ENCODE data around the gene BPIFB6.

The BPIFB6 gene

DNA sequence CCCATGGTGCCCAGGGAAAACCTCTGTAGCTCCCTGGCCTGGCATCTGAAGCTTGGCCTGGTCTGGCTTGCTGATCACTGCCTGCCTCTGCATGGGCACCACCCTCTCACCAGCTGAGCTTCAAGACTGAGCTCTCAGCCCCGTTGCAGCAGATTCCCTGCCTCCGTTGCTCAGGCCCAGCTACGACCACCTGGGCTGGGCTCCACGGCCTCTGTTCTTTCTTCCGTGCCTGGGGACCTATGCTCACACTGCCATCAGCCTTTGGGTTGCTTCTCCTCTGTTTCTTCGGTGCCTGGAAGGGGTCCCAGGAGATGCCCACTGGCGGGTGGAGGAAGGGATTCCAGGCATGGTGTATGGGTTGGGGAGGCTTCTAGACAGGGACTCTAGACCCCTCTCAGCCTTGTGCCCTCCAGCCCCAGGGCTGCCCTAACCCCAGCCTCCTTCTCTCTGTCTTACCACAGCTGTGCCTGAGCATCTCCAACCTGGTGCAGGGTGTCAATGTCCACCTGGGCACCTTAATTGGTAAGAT, 14.8 kb upstream of the BPIFB6 start:
- no peak for DNase-seq

DNA sequence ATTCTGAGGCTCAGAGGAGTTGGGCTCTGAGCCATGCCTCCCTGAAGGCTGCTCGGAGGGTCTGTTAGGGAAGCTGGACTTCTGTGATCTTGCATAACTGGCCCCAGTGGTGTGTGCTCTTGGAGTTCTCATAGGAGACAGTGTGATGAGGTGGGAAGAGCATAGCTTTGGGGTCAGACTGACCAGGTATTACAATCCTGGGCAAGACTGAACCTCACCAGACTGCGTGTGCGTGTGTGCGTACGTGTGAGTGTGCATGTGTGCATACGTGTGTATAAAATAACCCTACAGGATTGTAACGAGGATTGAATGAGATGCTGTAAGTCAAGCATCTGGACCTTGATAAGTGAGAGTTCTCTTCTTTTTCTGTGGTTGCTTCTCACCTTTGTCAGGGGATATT, 13.9 kb upstream of the BPIFB6 start:
- no peak for DNase-seq

DNA sequence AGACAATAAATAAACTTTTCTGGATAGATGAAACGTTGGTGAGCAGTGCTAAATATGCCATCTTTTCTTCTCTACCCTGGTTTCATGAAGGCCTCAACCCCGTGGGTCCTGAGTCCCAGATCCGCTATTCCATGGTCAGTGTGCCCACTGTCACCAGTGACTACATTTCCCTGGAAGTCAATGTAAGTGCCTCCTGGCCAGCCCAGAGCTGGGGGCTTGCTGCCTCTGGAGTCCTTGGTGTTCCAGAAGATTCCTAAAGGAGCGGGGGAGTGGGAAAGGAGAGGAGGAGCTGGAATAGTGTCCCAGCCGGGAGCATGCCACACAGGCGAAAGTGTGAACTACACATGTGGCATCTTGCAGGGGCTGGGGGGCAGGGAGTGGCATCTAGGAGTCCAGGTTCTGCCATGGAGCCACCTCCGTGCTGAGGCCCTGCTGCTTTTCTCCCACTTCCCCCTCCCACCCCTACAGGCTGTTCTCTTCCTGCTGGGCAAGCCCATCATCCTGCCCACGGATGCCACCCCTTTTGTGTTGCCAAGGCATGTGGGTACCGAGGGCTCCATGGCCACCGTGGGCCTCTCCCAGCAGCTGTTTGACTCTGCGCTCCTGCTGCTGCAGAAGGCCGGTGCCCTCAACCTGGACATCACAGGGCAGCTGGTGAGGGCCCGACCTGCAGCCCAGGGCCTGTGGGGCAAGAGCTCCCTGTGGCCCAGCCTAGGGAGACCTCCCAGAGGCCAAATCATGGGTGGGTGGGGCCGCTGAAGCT, 13.1 kb upstream of the BPIFB6 start:
- DNase-seq, result no peak

DNA sequence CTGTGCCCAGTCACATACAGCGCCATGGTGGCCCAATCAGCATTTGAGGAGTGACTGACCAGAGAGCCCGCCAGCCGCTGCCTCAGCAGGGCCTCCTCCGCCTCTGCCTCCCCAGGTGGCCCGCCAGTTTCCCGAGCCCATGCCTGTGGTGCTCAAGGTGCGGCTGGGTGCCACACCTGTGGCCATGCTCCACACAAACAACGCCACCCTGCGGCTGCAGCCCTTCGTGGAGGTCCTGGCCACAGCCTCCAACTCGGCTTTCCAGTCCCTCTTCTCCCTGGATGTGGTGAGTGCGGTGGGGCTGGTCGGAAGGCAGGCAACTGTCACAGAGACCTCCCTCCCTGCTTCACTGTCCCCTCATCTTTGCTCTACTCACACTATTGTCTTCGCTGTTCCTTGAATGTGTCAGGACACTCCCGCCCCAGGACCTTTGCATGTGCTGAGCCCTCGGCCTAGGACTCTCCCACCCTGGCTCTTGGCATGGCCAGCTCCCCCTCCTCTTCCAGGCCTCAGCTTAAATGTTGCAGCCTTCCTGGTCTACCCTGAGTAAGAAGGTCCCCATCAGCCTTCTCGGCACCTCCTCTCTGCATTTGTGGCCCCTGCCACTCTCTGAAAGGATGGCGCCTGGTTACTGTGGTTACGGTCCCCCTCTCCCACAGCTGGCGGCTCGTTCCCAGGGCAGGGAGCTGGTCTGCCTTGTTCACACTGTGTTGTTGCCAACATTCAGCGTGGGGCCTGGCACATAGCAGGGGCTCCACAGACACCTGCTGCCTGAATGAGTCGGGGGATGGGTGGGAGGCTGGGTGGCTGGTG, 11.8 kb upstream of the BPIFB6 start:
- no peak for DNase-seq

DNA sequence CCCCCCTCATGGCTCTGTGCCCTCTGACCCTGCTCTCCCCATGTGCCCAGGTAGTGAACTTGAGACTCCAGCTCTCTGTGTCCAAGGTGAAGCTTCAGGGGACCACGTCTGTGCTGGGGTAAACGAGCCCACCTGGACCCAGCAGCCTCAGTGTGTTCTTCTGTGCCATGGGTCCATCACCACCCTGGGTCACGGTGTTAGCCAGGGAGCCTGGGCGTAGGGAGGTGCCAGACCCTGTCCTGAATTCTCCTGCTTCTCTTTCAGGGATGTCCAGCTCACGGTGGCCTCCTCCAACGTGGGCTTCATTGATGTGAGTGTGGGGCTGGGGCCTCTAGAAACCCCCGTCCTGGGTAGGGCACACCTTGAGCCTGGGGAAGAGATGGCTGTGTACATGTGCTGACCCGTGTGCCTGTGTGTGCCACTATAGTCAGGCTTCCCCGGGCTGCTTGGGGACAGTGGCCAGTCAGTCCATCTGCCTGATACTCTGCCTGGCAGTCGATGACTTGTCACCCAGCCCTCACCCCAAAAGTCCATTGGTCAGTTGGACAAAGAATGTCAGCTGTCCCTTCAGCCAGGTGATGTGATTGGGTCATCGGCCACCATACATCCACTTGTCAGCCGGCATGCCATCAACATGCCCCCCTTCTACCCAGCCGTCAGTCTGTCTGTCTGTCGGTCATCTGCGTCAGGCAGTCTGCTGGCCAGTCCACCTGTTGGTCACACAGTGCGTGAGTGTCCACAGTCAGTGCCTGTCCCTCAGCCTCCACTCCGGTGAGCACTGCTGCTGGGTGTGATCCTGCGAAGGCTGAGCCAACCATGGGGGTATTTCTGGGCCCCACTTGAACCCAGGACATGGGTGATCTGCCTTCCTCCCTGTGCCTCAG, 10.9 kb upstream of the BPIFB6 start:
- DNase-seq, result no peak

DNA sequence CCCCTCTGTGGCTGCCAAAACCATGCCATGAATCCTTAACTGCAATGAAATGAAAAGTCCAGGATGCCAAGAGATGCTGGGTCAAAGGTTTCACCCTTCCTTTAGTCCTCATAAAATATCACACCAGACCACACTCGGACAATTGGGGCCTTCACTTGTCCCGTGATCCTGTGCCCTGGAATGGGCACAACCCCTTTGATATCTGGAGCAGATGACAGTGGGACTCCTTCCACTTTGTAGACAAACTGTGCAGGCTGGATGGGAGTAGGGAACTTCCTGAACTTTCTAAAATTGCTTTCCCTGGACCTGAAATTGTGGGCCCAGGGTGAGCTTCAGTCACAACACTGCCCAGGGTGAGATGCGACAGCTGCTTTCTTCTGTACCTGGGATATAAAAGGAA, 9.6 kb upstream of the BPIFB6 start:
- DNase-seq, result no peak

DNA sequence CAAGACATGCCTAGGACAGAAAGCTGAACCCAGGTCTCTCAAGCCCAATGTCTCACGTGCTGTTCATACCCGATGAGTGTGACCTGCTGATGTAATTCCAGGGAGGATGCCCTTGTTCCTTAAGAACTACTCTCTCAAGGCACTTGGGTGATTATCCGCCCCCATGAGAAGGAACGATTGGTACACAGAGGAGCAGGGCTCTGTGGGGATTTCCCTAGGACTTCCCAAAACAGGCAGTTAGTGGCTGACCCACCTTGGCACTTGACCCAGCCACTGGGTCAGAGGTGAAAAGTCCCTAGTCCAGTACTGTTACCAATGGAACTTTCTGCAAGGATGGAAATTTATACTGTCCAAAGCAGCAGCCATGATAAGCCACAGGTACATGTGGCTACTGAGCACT, 9.2 kb upstream of the BPIFB6 start:
- no peak for DNase-seq

DNA sequence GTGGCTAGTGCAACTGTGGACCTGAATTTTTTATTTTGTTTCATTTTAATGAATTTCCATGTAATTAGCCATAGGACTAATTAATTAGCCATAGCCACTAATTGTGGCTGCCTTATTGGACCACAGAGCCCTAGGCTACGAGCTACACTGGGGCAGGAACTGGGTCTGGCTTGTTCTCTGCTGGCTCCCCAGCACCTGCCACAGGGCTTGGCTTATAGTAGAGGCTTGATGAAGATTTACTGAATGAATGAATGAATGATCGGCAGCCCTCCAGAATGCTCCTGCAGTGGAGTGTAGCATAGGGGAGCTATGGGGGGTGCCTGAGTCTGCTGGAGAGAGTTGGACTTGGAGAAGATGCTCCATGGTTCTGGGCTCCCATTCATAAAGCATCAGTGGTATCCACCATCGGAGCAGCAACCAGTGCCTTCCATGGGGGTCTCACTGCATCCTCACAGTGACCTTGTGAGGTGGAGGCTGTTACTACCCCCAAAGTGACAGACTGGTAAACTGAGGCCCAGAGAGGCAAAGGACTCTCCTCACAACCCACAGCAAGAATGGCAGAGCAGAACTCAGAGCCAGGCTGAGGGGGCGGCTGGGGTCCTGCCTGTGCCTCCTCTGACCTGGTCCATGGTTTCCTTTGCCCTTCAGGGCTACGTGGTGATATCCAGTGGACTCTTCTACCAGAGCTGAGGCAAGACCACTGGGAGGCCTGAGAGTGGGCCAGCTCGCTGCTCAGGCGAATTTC, 8.6 kb upstream of the BPIFB6 start:
- DNase-seq, result no peak

DNA sequence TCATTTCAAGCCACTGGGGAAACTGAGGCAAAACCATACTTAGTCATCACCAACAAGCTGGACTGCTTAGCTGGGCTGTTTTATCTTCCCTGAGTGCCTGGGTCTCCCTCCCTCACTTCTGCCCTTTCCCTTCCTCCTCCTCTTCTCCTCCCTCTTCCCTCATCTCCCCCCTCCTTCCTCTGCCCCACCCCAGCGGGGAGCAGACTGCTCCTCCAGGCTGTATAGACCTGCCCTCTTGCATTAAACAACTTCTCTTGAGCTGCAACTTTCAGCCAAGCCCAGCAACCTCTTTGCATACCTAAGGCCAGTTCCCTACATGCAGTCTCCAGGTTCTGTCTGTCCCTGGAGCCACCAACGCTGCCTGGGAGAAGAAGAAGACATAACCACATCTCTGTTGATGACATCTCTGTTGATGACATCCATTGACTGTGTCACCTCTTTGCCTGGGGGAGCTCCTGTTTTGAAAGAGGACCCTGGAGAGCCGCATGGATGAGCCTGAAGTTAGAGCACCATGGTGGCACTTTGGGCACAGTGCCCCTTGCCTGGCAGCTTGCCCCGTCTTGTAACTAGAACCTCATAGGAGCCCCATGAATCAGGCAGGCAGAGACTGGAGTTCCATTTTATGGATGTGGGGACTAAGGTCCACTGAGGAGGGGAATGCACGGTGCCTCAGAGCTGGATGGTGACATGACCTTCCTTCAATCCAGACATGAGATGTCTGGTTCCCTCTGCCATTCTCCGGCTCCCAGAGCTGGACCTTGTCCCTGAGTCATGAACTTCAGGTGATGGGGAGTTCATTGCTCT, 7.8 kb upstream of the BPIFB6 start:
- DNase-seq, result no peak

DNA sequence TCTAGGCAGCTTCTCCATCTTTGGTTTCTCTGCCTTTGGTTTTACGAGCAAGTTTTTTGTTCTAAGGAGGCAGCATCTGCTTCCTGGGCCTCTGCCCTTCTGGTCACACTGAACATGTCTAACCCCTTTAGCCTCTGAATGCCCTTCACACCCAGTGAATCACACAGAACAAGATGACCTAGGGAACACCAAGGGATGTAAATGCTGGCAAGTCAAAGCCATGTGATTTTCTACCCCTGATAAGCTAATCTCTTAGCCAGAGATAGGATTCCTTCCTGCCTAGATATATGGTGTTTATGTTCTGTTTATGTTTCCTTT, 7.2 kb upstream of the BPIFB6 start:
- DNase-seq, result no peak

DNA sequence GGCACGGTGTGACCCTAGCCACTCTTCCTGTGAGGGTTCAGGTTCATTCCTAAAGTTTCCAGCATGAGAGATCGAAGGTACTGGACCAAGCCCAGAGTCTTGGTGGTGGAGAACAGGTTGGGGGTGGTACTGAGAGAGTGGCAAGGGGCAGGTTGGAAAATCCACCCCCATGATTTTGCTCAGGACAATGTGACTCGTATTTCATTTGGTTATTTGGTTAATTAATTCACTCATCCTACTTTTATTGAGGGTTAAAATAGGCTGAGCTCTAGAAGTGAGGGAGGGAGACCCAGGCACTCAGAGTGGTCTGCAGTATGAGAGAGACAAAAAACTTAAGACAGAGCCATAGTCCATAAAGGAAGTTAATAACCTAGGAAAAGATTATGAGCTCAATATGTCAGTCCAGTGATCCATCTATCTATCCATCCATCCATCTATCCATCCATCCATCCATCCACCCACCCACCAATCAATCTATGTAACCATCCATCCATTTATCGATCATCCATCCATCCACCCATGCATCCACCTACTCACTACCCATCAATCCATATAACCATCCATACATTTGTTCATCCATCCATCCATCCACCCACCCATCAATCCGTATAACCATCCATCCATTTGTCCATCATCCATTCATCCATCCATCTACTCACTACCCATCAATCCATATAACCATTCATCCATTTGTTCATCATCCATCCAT, 6.7 kb upstream of the BPIFB6 start:
- no peak for DNase-seq

DNA sequence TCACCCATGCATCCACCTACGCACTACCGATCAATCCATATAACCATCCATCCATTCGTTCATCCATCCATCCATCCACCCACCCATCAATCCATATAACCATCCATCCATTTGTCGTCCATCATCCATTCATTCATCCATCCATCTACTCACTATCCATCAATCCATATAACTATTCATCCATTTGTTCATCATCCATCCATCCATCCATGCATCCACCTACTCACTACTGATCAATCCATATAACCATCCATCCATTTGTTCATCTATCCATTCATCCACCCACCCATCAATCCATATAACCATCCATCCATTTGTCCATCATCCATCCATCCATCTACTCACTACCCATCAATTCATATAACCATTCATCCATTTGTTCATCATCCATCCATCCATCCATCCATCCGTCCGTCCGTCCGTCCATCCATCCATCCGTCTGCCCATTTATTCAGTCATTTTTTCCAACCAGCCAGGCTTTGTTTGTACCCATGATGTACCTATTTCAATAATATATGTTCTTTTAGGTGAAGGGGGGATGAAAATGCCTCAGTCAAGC, 6.1 kb upstream of the BPIFB6 start:
- no peak for DNase-seq

DNA sequence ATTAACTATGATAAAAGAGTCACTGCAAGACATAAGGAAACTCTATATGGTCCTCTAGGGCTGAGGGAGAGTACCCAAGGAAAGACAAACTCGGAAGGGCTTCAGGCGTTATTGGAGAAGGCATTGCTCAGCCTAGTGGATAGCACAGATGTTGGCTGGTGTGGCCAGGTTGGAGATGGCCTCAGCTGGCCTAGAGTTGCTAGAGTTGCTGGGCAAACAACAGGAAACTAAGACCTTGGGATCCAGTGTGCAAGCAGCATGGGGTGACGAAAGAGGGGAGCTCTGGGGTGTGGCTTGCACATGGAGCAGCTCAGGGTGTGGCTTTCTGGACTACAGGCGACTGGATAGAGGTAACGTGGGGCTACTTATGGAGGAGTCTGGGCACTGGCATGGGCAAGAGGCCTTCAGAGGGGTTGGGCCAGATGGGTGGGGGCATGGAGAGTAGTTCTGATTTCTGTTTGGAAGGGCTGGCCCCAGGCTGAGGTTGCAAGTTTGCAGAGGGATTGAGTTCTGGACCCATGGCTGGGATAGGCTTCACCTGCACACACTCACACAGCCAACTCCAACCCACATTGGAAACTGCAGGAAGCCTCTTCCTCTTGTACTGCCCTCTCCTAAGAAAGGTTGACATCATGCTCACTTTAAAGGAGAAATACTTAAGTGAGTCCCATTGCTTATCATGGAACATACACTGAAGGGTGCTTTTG, 5.2 kb upstream of the BPIFB6 start:
- DNase-seq, result no peak

DNA sequence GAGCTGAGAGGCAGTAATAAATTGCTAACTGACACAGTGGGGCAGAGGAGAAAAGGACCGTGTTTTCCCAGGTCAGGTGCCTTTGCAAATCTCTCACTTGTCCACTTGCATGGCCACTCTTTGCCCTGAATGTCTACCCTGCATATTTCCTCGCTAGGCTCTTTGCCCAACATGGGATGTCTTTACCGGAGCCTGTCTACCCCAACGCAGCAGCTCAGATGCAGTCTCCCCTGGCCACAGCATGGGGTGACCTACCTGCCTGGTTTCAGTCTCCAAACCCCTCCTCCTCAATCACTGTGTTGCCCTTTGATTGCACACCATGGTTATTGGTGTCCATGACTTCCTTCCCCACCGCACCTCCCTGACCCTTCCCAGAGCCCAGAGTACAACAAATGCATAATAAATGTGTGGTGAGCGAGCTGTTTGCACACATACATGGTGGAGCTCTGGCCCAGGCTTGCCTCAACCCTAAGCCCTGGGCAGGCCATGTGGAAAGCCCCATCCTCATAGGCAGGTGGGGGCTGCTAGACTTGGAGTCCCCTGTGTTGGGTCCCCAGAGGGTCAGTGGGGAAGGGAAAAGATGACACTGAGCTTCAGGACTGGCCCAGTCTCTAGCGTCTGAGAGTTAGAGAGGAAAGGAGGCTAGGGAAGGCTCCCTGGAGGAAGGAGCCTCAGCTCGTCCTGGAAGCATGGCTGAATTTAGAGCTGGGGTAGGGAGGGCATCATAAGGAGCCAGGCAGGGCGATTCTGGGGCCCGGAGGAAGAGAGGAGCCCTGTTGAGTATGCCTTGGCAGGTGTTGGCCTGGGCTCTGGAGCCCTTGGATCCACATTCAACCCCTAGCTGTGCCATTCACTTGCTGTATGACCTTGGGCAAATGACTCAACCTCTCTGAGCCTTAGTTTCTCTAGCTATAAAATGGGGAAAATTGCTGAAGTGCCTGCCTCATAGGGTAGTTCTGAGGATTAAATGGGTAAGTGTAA, 4.4 kb upstream of the BPIFB6 start:
- DNase-seq, result no peak

DNA sequence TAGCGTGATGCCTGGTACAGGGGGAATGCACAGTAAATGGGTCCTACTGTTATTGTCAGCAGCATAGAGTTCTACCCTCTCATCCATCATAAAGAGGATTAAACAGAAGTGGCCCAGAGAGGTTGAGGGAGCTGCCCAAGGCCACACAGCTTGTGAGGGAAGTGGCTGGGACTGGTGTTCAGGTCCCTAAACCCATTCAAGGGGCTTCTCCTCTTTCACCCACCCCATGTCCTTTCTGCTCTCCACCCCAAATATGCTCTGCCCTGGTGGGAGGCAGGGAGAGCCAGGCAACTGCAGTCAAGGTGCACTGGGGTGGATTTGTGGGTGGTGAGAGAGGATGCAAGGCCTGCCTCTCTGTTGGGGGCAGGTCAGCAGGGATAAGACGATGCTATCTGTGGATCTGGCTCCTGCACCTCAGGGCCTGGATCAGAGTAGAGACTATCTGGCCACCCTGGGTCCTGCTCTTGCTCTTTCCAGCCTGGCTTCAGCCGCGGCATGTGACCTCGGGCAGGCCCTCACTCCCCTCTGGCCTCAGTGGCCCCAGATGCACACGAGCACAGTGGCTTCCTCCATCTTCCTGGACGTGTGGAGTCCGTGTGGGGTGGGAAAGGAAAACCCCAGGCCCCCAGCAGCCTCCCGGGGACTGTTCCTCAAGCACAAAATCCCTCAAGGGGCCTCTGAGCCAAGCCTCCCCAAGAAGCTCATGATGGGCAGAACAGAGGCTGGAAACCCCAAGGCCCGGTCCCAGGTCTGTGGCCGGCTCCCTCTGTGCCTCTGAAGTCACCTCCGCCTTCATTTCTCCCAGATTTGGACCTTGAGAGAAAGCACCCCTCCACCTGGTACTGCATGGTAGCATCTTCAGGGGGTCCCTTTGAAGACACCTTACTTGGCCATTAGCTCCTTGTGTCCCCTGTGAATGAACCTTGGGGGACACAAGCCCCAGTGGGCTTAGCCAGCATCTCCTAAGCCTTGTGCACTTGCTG, 3.4 kb upstream of the BPIFB6 start:
- no peak for DNase-seq

DNA sequence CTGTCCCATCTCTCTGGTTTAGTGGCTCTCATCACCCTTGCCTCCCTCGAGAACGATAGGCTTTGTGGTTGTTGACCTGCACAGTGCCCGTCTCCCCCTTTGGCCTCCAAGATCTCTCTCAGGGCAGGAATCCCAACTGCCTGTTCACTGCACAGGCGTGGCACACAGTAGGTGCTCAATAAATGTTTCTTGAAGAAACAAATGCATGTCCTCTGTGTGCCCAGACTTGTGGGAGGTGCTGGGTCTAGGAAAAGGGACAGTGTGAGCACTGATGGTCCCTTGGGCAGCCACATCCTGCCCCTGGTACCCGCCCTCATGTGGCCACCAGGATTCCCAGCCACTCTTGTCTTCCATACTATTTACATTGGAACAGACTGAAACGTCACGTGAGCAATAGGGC, 2.6 kb upstream of the BPIFB6 start:
- no peak for DNase-seq

DNA sequence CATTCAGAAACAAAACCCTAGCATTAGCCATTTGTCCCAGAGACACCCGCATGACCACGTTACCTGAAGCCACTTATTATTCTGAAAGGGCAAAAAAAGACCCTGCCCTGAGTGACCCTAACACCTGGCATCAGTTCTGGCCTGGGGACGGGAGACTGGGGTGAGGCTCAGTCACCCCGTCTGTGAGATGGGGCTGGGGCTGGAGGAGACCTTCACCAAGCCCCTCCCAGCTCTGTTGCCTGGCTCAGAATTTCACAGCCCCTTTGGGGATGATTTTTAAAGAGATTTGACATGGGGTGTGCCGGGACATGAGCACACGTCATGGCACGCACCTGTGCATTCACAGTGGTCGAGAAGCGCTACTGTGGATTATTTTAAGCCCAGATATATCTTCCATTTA, 1.4 kb upstream of the BPIFB6 start:
- DNase-seq, result no peak

DNA sequence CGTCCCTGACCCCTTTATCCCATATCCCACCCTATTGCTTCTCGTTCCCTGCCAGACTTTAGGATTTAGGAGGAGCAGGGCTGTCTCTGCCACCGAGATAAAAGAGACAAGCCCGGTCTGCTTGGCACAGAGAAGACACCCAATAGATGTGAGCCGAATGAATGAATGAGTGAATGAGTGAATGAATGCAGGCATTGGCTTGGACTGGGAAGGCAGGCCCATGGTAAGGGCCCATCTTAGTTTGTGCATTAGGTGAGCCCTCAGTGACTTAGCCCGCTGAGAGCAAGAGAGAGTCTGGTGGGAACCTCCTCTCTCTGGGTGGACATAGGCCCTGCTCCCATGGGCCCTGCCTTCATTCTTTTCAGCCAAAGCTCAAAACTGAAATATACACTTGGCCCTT, 879 bp upstream of the BPIFB6 start:
- DNase-seq, result no peak

Measured in CD4-positive, alpha-beta T cell treated with Interferon gamma for 1 hour (primary cell).